Measurements from ENCODE around the gene SYK.

SYK gene

GRCh38 chr9:90907790-90908189 lies 106.2 kb downstream of the SYK start:
- H4K20me1 ChIP-seq (ENCODE audit: insufficient read depth, low read length) = no peaks in the 10 kb centered on the region
- peaks cover under 1% of the 10 kb centered on the region for H3K36me3 ChIP-seq (replicated peaks; ENCODE audit: low read depth, low read length)
- no peaks in the 10 kb centered on the region for H3K79me2 ChIP-seq (ENCODE audit: low read length)
- no peak overlapping the region for H3K27ac ChIP-seq (ENCODE audit: low read length)
- no peak overlapping the region for H3K4me3 ChIP-seq (ENCODE audit: low read length)
- H2AFZ ChIP-seq (ENCODE audit: low read depth, low read length) = no peak overlapping the region
- no peaks in the 10 kb centered on the region for H3K4me1 ChIP-seq (ENCODE audit: low read length)
- no peaks in the 10 kb centered on the region for H3K9me3 ChIP-seq (ENCODE audit: insufficient read depth, low read length)
- no peaks in the 10 kb centered on the region for H3K27me3 ChIP-seq (ENCODE audit: low read depth, low read length)
- TF ChIP-seq EZH2phosphoT487 (IDR thresholded peaks at IDR 0.05; ENCODE audit: low read depth) = no peak
- TF ChIP-seq, protein P1, sequence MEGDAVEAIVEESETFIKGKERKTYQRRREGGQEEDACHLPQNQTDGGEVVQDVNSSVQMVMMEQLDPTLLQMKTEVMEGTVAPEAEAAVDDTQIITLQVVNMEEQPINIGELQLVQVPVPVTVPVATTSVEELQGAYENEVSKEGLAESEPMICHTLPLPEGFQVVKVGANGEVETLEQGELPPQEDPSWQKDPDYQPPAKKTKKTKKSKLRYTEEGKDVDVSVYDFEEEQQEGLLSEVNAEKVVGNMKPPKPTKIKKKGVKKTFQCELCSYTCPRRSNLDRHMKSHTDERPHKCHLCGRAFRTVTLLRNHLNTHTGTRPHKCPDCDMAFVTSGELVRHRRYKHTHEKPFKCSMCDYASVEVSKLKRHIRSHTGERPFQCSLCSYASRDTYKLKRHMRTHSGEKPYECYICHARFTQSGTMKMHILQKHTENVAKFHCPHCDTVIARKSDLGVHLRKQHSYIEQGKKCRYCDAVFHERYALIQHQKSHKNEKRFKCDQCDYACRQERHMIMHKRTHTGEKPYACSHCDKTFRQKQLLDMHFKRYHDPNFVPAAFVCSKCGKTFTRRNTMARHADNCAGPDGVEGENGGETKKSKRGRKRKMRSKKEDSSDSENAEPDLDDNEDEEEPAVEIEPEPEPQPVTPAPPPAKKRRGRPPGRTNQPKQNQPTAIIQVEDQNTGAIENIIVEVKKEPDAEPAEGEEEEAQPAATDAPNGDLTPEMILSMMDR (IDR thresholded peaks at IDR 0.05; ENCODE audit: low read depth, low read length) = no peak
- no peak overlapping the region for H3K4me2 ChIP-seq (ENCODE audit: low read length)
- no peak overlapping the region for H3K9ac ChIP-seq (ENCODE audit: low read length)

DNA sequence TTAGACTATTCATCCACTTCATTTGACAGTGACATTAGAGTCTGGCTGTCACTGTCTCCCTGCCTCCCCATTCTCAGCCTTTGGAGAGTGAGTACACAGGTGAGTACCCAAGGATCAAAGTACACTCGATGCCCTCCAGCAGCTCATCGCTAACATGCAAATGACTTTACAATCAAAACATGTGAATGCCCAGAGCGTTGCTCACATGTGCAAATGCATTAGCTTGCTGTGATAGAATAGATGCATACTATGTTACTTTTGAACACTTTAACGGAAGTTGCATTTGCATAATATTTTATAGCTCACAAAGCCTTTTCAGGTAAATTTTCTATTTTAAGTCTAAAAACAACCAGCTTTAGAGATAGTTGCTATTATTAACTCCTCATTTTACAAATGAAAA lies 107.6 kb downstream of the SYK start:
- Histone ChIP-seq H3K79me2 (ENCODE audit: low read length) (no peaks in the 10 kb centered on the region), H3K36me3 (replicated peaks; ENCODE audit: low read depth, low read length) (no peaks in the 10 kb centered on the region), H4K20me1 (ENCODE audit: insufficient read depth, low read length) (no peaks in the 10 kb centered on the region), H2AFZ (ENCODE audit: low read depth, low read length) (no peak overlapping the region), H3K27me3 (ENCODE audit: low read depth, low read length) (no peaks in the 10 kb centered on the region), H3K9me3 (ENCODE audit: insufficient read depth, low read length) (no peaks in the 10 kb centered on the region), H3K4me1 (ENCODE audit: low read length) (no peaks in the 10 kb centered on the region), H3K4me2 (ENCODE audit: low read length) (no peak overlapping the region), H3K27ac (ENCODE audit: low read length) (no peak overlapping the region), H3K9ac (ENCODE audit: low read length) (no peak overlapping the region), H3K4me3 (ENCODE audit: low read length) (no peak overlapping the region)
- TF ChIP-seq EZH2phosphoT487 (IDR thresholded peaks at IDR 0.05; ENCODE audit: low read depth) = no peak
- TF ChIP-seq, protein P1 (IDR thresholded peaks at IDR 0.05; ENCODE audit: low read depth, low read length) = no peak

- no peaks in the 10 kb centered on the region for H3K9me3 ChIP-seq (ENCODE audit: insufficient read depth, low read length)
- TF ChIP-seq, protein P1 (IDR thresholded peaks at IDR 0.05; ENCODE audit: low read depth, low read length) = no peak
- no peak for TF ChIP-seq EZH2phosphoT487 (IDR thresholded peaks at IDR 0.05; ENCODE audit: low read depth)
- no peaks in the 10 kb centered on the region for H4K20me1 ChIP-seq (ENCODE audit: insufficient read depth, low read length)
- no peak overlapping the region for H3K27ac ChIP-seq (ENCODE audit: low read length)
- H3K27me3 ChIP-seq (ENCODE audit: low read depth, low read length) = no peaks in the 10 kb centered on the region
- no peaks in the 10 kb centered on the region for H3K36me3 ChIP-seq (replicated peaks; ENCODE audit: low read depth, low read length)
- H3K4me3 ChIP-seq (ENCODE audit: low read length) = no peak overlapping the region
- H3K79me2 ChIP-seq (ENCODE audit: low read length) = no peaks in the 10 kb centered on the region
- no peak overlapping the region for H3K4me2 ChIP-seq (ENCODE audit: low read length)
- H2AFZ ChIP-seq (ENCODE audit: low read depth, low read length) = no peak overlapping the region
- H3K9ac ChIP-seq (ENCODE audit: low read length) = no peak overlapping the region
- H3K4me1 ChIP-seq (ENCODE audit: low read length) = no peaks in the 10 kb centered on the region
These were observed 108.2 kb downstream of the SYK start for GRCh38 chr9:90909747-90910283.

GRCh38 chr9:90914196-90914595 lies 112.6 kb downstream of the SYK start:
- no peak overlapping the region for H3K4me3 ChIP-seq (ENCODE audit: low read length)
- no peaks in the 10 kb centered on the region for H3K9me3 ChIP-seq (ENCODE audit: insufficient read depth, low read length)
- H3K4me2 ChIP-seq (ENCODE audit: low read length) = no peak overlapping the region
- H3K36me3 ChIP-seq (replicated peaks; ENCODE audit: low read depth, low read length) = no peaks in the 10 kb centered on the region
- no peak overlapping the region for H3K9ac ChIP-seq (ENCODE audit: low read length)
- no peaks in the 10 kb centered on the region for H4K20me1 ChIP-seq (ENCODE audit: insufficient read depth, low read length)
- TF ChIP-seq, protein P1 (IDR thresholded peaks at IDR 0.05; ENCODE audit: low read depth, low read length) = no peak
- no peak for TF ChIP-seq EZH2phosphoT487 (IDR thresholded peaks at IDR 0.05; ENCODE audit: low read depth)
- no peak overlapping the region for H2AFZ ChIP-seq (ENCODE audit: low read depth, low read length)
- no peaks in the 10 kb centered on the region for H3K4me1 ChIP-seq (ENCODE audit: low read length)
- no peak overlapping the region for H3K27ac ChIP-seq (ENCODE audit: low read length)
- peaks cover 14% of the 10 kb centered on the region; the same call in 1 of the 2 replicates for H3K27me3 ChIP-seq (ENCODE audit: low read depth, low read length)
- no peaks in the 10 kb centered on the region for H3K79me2 ChIP-seq (ENCODE audit: low read length)
